OCI-LY1 (cell line): ENCODE measurements around the gene IL4I1.

Source experiments
- CTCF ChIP-seq: fragments of 200-600 bp; sonication (generic), shearing (Covaris generic); IDR thresholded peaks from 2 replicates; pipeline ENCODE4 v1.5.1; 2017; ENCODE audit warnings: mild to moderate bottlenecking, antibody characterized with exemption, low read length, moderate library complexity, mixed read lengths
- EZH2 ChIP-seq: fragments of 200-600 bp; sonication (generic), shearing (Covaris generic); IDR thresholded peaks from 2 replicates; pipeline ENCODE4 v1.8.0; 2017; ENCODE audit warnings: borderline replicate concordance, mixed run types, mild to moderate bottlenecking, antibody characterized with exemption, low read length, moderate library complexity, mixed read lengths

GRCh38 chr19:49873834-49874233 lies 22.9 kb downstream of the IL4I1 start:
- TF ChIP-seq CTCF (no peak), EZH2 (no peak)
